ENCODE results near the gene PPP1R12C. TPM values are rescaled to one million over a fixed set of nuclear protein-coding genes. Genes with fewer than 3 reads are reported as not detected.
A peak's percentile ranks its signal among the peaks of the same experiment; 100 is the strongest.

The PPP1R12C gene
- total RNA-seq, 2 donors from 2014 or later: 81.2 to 135 TPM

DNA sequence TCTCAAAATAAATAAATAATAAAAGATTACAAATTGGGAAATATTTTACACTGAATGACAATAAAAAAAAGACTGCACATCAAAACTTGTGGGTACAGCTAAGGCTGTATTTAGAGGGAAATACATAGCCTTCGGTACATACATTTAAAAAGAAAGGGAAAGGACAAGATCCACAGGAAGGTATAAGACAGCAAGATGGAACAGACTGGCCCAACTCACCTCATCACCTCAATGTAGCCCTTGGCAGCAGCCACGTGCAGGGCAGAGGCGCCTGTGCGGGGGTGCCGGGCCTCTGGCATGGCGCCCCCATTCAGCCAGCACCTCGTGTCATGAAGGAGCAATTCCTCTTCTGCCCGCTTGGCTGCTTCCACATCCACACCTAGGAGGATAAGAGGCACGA, 14.2 kb downstream of the PPP1R12C start:
- H3K27me3 ChIP-seq: no peaks in the 10 kb centered on the region
- no peak for ATAC-seq
- no peak overlapping the region for H3K4me3 ChIP-seq
- H3K27ac ChIP-seq: no peak overlapping the region
- H3K36me3 ChIP-seq (replicated peaks in 1 of 2; ENCODE audit: insufficient read depth in 1 of 2, low read depth in 2 of 2): peaks cover 0 to 6% of the 10 kb centered on the region in 2 donors
- no peak for TF ChIP-seq POLR2A (IDR thresholded peaks at IDR 0.05)
- TF ChIP-seq, protein P1, sequence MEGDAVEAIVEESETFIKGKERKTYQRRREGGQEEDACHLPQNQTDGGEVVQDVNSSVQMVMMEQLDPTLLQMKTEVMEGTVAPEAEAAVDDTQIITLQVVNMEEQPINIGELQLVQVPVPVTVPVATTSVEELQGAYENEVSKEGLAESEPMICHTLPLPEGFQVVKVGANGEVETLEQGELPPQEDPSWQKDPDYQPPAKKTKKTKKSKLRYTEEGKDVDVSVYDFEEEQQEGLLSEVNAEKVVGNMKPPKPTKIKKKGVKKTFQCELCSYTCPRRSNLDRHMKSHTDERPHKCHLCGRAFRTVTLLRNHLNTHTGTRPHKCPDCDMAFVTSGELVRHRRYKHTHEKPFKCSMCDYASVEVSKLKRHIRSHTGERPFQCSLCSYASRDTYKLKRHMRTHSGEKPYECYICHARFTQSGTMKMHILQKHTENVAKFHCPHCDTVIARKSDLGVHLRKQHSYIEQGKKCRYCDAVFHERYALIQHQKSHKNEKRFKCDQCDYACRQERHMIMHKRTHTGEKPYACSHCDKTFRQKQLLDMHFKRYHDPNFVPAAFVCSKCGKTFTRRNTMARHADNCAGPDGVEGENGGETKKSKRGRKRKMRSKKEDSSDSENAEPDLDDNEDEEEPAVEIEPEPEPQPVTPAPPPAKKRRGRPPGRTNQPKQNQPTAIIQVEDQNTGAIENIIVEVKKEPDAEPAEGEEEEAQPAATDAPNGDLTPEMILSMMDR (IDR thresholded peaks at IDR 0.05): no peak
- WGBS, 2 donors: 97% methylated on average over 9 of the region's 9 CpGs
- intact Hi-C loops (cut with DNase I): no loop called here
- no peaks in the 10 kb centered on the region for H3K4me1 ChIP-seq
- no peak for DNase-seq
- no peaks in the 10 kb centered on the region for H3K9me3 ChIP-seq

DNA sequence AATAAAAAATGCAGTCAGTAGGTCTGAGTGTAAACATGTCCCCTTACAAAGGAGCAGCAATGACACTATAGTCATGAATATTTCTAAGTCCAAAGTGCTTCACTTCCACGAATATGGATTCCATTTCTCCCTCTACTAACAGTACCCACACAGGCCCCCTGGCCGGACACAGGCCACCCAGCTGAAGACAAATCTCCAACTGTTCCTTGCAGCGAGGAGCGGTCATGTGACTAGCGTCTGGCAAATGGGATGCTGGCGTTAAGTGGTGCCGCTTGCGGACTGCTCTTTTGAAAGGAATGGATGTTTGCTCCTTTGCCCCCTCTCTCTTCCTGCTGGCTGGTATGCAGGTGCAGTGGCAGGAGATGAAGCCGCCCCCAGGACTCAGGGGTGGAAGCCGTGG, 16.2 kb downstream of the PPP1R12C start:
- no peak overlapping the region for H3K27ac ChIP-seq
- DNase-seq: no peak
- H3K4me1 ChIP-seq: no peaks in the 10 kb centered on the region
- no peak for TF ChIP-seq POLR2A (IDR thresholded peaks at IDR 0.05)
- TF ChIP-seq, protein P1 (IDR thresholded peaks at IDR 0.05): no peak
- WGBS, 2 donors: 89 to 90% methylated on average over 8 to 9 of the region's 10 CpGs
- H3K9me3 ChIP-seq: no peaks in the 10 kb centered on the region
- no peak for ATAC-seq
- no peak overlapping the region for H3K4me3 ChIP-seq
- H3K27me3 ChIP-seq: no peaks in the 10 kb centered on the region
- peaks cover 0 to 6% of the 10 kb centered on the region in 2 donors for H3K36me3 ChIP-seq (replicated peaks in 1 of 2; ENCODE audit: insufficient read depth in 1 of 2, low read depth in 2 of 2)
- intact Hi-C loops (cut with DNase I): no loop called here

DNA sequence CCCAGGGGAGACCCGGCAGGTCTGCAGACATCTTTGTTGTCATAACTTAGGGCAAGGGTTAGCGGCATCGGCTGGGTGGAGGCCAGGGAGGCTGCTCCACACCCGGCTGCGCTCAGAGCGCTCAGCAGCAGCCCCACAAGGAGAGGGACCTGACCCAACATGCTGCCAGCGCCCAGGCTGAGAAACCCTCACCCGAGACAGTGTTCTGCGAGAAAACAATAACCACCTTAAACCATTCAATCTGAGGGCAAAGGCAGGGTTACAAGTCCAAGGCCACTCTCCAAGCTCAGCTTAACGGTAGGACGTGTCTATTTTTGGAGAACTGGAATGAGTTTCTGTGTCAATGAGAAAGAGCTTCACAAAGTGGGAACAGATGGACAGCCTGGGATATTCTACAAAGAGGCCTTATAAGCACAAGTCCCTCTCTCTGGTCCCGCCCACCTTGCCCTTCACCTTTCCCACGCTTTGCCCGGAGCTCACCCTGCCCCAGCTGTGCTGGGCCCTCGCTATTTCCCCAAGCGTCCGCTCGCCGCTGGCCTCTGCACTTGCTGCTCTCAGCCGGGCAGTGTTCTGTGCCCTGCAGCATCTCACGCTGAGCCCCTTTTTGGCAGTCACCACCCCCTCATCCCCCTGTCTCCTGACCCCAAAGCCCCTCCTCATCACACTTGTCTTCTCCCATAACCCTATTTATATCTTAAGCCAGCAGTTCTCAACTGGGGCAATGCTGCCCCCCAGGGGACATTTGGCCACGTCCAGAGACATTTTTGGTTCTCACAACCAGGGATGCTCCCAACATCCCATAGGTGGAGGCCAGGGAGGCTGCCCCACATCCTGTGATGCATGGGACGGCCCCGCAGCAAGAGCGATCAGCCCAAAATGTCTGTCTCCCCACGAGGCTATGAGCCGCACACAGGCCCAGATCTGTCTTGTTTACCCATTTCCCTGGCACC, 17.6 kb downstream of the PPP1R12C start:
- ATAC-seq (no peak), DNase-seq (no peak)
- 85 to 86% methylated on average over 17 to 27 of the region's 27 CpGs for WGBS, 2 donors
- intact Hi-C loops (cut with DNase I): no loop called here
- no peaks in the 10 kb centered on the region for H3K9me3 ChIP-seq
- no peak for TF ChIP-seq POLR2A (IDR thresholded peaks at IDR 0.05)
- TF ChIP-seq, protein P1 (IDR thresholded peaks at IDR 0.05): no peak
- H3K27me3 ChIP-seq: no peaks in the 10 kb centered on the region
- H3K4me3 ChIP-seq: no peak overlapping the region
- no peak overlapping the region for H3K27ac ChIP-seq
- H3K4me1 ChIP-seq: no peaks in the 10 kb centered on the region
- H3K36me3 ChIP-seq (replicated peaks in 1 of 2; ENCODE audit: insufficient read depth in 1 of 2, low read depth in 2 of 2): peaks cover 0 to 6% of the 10 kb centered on the region in 2 donors

- Histone ChIP-seq H3K9me3 (no peaks in the 10 kb centered on the region), H3K4me1 (no peaks in the 10 kb centered on the region), H3K27me3 (no peaks in the 10 kb centered on the region), H3K36me3 (replicated peaks in 1 of 2; ENCODE audit: insufficient read depth in 1 of 2, low read depth in 2 of 2) (peaks cover 6% of the 10 kb centered on the region in 2 donors), H3K27ac (no peak overlapping the region), H3K4me3 (no peak overlapping the region)
- DNase-seq (peak in 1 of 4 donors; percentile 9), ATAC-seq (peak; percentile 15)
- intact Hi-C loops (cut with DNase I): no loop called here
- WGBS, 2 donors: 80 to 85% methylated on average over 3 to 20 of the region's 27 CpGs
- TF ChIP-seq, protein P1 (IDR thresholded peaks at IDR 0.05): no peak
- TF ChIP-seq POLR2A (IDR thresholded peaks at IDR 0.05): no peak
Observed at GRCh38 chr19:55098716-55099556, 18.5 kb downstream of the PPP1R12C start.

All from body of pancreas (tissue), 4 donors.